HepG2 (cell line): ENCODE results near the gene DGAT2. TPM values are rescaled to one million over a fixed set of nuclear protein-coding genes. Genes with fewer than 3 reads are reported as not detected.

Experiments
- FOXA1 ChIP-seq, 2 experiments: fragments of 450-650 bp in 1 of 2; sonication (generic) in 1 of 2; formaldehyde crosslinking in 1 of 2; IDR thresholded peaks; 2 replicates each; pipeline versions ENCODE4 v1.4.0 to v1.6.1; 2016 to 2020; ENCODE audit warnings: missing genetic modification reagents in 1 of 2
- GATAD2A ChIP-seq: IDR thresholded peaks from 2 replicates; pipeline ENCODE4 v1.6.1; 2016
- HDAC1 ChIP-seq: sonication (generic); formaldehyde crosslinking; IDR thresholded peaks from 2 replicates; pipeline ENCODE4 v1.5.1; 2020; ENCODE audit warnings: mild to moderate bottlenecking, missing genetic modification reagents
- HMGA1 ChIP-seq: sonication (generic); formaldehyde crosslinking; conservative IDR thresholded peaks from 2 replicates; pipeline ENCODE4 v1.4.0; 2020; ENCODE audit warnings: missing genetic modification reagents
- PRDM10 ChIP-seq: sonication (generic); formaldehyde crosslinking; IDR thresholded peaks from 2 replicates; pipeline ENCODE4 v1.4.0; 2020; ENCODE audit warnings: low read depth, missing genetic modification reagents
- YEATS4 ChIP-seq: sonication (generic); formaldehyde crosslinking; IDR thresholded peaks from 2 replicates; pipeline ENCODE4 v1.4.0; 2020; ENCODE audit warnings: missing genetic modification reagents, borderline replicate concordance
- ZNF121 ChIP-seq: sonication (generic); formaldehyde crosslinking; IDR thresholded peaks from 2 replicates; pipeline ENCODE4 v1.5.0; 2020; ENCODE audit warnings: mild to moderate bottlenecking, missing genetic modification reagents
- ZNF235 ChIP-seq: sonication (generic); formaldehyde crosslinking; IDR thresholded peaks from 2 replicates; pipeline ENCODE4 v1.8.1; 2023; ENCODE audit warnings: mild to moderate bottlenecking, missing genetic modification reagents, borderline replicate concordance
- ZNF335 ChIP-seq: sonication (generic); formaldehyde crosslinking; IDR thresholded peaks from 2 replicates; pipeline ENCODE4 v1.4.0; 2020; ENCODE audit warnings: missing genetic modification reagents
- ZNF549 ChIP-seq: sonication (generic); formaldehyde crosslinking; IDR thresholded peaks from 2 replicates; pipeline ENCODE4 v1.5.0; 2020; ENCODE audit warnings: missing genetic modification reagents
- ZNF619 ChIP-seq: sonication (generic); formaldehyde crosslinking; IDR thresholded peaks from 2 replicates; pipeline ENCODE4 v1.4.0; 2020; ENCODE audit warnings: mild to moderate bottlenecking, missing genetic modification reagents
- ZNF639 ChIP-seq: conservative IDR thresholded peaks from 2 replicates; pipeline ENCODE4 v1.6.1; 2018; ENCODE audit warnings: missing genetic modification reagents
- ZNF782 ChIP-seq: sonication (generic); formaldehyde crosslinking; IDR thresholded peaks from 2 replicates; pipeline ENCODE4 v1.4.0; 2020; ENCODE audit warnings: missing genetic modification reagents, mild to moderate bottlenecking, borderline replicate concordance
- ZSCAN25 ChIP-seq: sonication (generic); formaldehyde crosslinking; IDR thresholded peaks from 2 replicates; pipeline ENCODE4 v1.8.0; 2022; ENCODE audit warnings: mild to moderate bottlenecking, missing genetic modification reagents
- polyA plus RNA-seq, 8 experiments: library from polyadenylated mRNA; depleted of rRNA in 3 of 8; stranded (reverse) in 7 of 8; unstranded in 1 of 8; fragments of >200 nt; fragmentation: Illumina TruSeq in 4 of 8; extraction: Trizol in 4 of 8; gene quantifications; 2 replicates each; pipeline versions ENCODE4 v1.2.1 to v1.2.3, GENCODE V29; 2011 to 2016; ENCODE audit warnings: low read depth in 4 of 8, missing spikeins in 1 of 8, mixed read lengths in 1 of 8; ENCODE audit not compliant: insufficient read depth in 1 of 8
- total RNA-seq, 5 experiments: library from RNA; depleted of rRNA; stranded (reverse); fragments of >200 nt; fragmentation: Illumina TruSeq; extraction: Trizol; gene quantifications; 2 replicates each; pipeline ENCODE4 v1.2.3, GENCODE V29; 2016; ENCODE audit warnings: low read depth in 1 of 5
- TF ChIP-seq, protein P1 (sequence below): sonication (generic); formaldehyde crosslinking; IDR thresholded peaks from 2 replicates; pipeline ENCODE4 v1.5.1; 2020; ENCODE audit warnings: missing genetic modification reagents, mild to moderate bottlenecking, borderline replicate concordance

Gene DGAT2
- total and polyA plus RNA-seq, 2 of the 13 experiments (the other 11 are each of a cell fraction or from before 2014, with no cell fraction given), result 39.0 to 65.6 TPM

GRCh38 chr11:75812542-75813040 is 44.0 kb downstream of the DGAT2 start (continued):
- TF ChIP-seq HDAC1 (CRISPR knock-in tag) (no peak), ZNF335 (CRISPR knock-in tag) (0 out of 2 replicates have a peak, but pooled peaks have one; percentile 27), ZNF782 (CRISPR knock-in tag) (no peak), GATAD2A (CRISPR knock-in tag) (peak; percentile 14; the same call in 1 of the 2 replicates), PRDM10 (CRISPR knock-in tag) (peak; percentile 54; the same call in 1 of the 2 replicates), ZNF619 (CRISPR knock-in tag) (no peak), FOXA1 (IDR thresholded peaks at IDR 0.05) (no peak), FOXA1 (CRISPR knock-in tag; IDR thresholded peaks at IDR 0.05) (0 out of 2 replicates have a peak, but pooled peaks have one; percentile 7), ZNF235 (CRISPR knock-in tag) (no peak), YEATS4 (CRISPR knock-in tag) (no peak), ZNF549 (CRISPR knock-in tag) (no peak), HMGA1 (no peak), ZNF639 (no peak), ZNF121 (CRISPR knock-in tag) (0 out of 2 replicates have a peak, but pooled peaks have one; percentile 28), ZSCAN25 (CRISPR knock-in tag) (no peak)
- TF ChIP-seq, protein P1, sequence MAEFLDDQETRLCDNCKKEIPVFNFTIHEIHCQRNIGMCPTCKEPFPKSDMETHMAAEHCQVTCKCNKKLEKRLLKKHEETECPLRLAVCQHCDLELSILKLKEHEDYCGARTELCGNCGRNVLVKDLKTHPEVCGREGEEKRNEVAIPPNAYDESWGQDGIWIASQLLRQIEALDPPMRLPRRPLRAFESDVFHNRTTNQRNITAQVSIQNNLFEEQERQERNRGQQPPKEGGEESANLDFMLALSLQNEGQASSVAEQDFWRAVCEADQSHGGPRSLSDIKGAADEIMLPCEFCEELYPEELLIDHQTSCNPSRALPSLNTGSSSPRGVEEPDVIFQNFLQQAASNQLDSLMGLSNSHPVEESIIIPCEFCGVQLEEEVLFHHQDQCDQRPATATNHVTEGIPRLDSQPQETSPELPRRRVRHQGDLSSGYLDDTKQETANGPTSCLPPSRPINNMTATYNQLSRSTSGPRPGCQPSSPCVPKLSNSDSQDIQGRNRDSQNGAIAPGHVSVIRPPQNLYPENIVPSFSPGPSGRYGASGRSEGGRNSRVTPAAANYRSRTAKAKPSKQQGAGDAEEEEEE (CRISPR knock-in tag), result no peak
